NCI-H526 (cell line): Measurements from ENCODE around the gene RHBDD2.
"Not testable (repeated sequence)": the region's sequence is repeated elsewhere in the genome, so short reads cannot be mapped to it uniquely, and the experiment has no call there.

Source experiments
- DNase-seq, 2 experiments: peaks; one replicate each; lab custom pipeline; 2025; lab: John Stamatoyannopoulos, UW

The RHBDD2 gene

DNA sequence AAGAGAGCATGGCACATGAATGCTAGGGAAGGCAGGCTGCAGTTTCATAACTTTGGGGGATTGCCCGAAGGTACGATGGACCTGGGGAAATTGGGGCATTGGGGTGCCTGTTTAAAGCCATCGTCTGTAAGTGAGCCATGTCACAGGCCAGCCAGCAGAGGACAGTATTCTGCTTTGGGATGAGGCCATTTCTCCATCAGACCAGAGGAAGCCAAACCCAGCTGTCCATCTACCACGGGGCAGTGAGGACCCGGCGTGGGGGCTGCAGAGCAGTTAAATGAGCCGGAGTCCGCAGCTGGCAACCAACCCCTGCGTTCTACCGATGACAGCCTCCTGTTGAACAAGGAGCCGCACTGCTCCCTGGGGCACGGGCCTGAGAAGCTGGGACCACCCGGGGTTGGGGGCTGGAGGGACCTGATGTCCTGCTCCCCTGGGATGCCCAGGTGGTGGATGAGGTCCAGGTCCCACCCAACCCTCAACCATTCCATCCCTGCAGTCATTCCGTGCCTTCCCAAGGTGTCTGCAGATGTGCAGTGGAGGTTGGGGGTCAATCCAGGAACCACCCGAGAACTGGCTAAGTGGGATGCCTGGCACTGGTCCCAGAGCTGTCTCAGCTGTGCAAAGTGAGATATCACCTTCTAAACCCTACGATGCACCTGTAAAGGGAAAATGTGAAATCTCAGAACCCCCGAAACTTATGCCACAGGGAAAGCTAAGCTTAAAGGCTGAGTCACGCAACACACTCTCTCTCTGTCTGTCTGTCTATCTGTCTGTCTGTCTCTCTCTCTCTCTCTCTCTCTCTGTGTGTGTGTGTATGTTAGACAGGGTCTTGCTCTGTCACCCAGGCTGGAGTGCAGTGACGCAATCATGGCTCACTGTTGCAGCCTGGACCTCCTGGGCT lies 12.1 kb upstream of the RHBDD2 start:
- DNase-seq = peak; percentile 36 to 85

DNA sequence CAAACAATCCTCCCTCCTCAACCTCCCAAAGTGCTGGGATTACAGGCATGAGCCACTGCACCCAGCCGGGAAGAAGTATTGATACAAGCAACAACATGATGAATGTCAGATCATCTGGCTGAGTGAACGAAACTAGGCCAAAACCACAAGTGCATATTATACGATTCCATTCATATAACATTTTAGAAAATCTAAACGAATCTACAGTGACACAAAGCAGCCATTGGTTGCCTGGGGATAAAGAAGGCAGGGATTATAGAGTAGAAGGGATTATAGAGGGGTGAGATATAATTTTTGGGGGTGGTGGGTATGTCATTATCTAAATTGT lies 11.5 kb upstream of the RHBDD2 start:
- no peak for DNase-seq

DNA sequence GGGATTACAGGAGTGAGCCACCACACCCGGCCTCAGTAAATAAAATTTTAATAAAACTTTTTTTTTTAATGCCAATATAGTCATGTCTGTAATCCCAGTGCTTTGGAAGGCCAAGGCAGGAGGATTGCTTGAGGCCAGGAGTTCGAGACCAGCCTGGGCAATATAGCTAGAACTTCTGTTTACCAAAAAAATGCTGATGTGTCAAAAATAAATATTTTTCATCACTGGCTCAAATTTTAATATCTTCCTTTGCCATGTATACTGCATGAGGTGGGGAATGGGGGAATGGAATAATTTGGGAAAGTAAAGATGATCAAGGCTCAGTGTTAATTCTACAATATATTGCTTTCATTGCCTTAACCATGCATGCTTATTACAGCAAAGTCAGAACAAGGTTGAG lies 10.7 kb upstream of the RHBDD2 start:
- DNase-seq = no peak

- no peak for DNase-seq
These were observed 9.0 kb upstream of the RHBDD2 start for GRCh38 chr7:75869776-75870379.

- DNase-seq = no peak
These were observed 8.2 kb upstream of the RHBDD2 start for GRCh38 chr7:75870557-75871161.

DNA sequence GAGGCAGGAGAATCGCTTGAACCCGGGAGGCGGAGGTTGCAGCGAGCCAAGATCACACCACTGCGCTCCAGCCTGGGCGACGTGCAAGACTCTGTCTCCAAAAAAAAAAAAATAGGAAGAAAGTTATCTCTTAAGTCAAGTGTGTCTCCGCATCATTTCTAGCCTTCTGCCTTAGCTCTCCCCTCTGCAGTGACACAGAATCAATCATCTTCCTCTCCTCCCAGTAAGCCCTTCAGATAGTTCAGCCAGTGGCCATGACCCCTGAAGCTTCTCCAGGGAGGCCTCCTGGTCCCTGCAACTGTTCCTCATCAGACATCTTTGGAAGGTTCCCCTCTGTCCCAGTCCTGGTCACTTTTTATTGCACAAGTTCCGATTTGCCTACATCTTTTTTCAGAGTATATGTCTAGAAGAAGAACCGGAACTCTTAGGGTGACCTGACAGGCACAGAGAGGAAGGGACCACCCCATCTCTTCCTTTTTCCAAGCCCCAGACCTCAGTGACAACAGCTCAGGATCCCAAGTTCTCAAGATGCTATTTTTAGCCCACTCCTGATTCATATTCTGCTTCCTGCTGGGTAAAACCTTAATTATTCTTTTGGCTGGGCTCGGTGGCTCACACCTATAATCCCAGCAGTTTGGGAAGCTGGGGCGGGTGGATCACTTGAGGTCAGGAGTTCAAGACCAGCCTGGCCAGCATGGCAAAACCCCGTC lies 6.6 kb upstream of the RHBDD2 start:
- no peak for DNase-seq

- not testable (repeated sequence) for DNase-seq
These were observed 4.7 kb upstream of the RHBDD2 start for GRCh38 chr7:75874180-75874579.

DNA sequence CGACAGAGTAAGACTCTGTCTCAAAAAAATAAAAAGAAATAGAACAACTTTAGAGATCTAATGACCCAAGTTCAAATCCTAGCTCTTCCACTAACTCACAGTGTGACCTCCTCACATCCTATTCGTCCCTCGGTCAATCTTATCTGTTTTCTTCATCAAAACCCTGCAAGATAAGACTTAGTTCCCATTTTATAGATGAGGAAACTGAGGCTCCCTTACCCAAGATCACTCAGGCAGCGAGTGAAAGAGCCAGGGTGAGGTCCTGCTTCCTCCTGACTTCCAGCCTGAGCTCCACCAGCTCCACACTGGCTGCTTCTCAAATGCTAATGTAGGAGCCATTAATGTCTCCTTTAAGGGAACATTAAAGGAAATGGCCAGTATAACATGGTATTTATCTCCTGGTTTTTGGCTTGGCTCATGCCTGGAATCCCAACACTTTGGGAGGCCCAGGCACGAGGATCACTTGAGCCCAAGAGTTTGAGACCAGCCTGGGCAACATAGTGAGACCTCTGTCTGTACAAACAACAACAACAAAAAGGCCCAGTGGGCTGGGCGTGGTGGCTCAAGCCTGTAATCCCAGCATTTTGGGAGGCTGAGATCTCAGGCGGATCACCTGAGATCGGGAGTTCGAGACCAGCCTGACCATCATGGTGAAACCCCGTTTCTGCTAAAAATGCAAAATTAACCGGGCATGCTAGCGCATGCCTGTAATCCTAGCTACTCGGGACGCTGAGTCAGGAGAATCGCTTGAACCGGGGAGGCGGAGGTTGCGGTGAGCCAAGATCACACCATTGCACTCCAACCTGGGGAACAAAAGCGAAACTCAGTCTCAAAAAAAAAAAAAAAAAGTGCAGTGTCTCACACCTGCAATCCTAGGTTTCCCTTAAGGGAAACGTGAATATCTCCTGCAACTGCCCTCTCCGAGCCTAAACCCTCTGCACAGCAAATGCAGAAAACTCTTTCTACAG lies 3.4 kb upstream of the RHBDD2 start:
- no peak for DNase-seq

DNA sequence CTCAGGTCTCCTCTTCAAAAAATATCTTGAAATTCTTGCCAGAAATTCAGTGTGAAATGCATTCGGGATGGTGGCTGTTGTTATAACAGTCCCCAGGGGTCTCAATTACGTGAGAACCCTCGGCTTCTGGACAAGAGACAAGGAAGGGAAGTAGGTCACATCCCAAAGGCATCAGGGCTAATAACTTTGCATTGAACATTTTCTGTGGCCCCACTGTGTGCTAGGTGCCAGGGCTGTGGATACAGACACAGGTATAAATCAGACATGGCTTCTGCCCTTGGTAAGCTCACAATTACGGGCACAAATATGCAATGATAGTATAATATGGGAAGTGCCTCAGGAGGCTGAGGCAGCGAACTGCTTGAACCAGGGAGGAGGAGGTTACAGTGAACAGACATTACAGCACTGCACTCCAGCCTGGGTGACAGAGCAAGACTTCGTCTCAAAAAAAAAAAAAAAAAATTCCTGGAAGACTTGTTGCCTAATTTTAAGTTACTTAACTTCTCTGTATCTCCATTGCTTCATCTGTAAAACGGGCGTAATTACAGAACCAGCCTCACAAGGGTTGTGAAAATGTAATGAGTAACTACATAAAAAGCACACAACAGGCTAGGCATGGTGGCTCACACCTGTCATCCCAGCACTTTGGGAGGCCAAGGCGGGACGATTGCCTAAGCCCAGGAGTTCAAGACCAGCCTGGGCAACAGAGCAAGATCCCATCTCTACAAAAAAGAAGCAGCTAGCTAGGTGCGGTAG lies 2.5 kb upstream of the RHBDD2 start:
- no peak for DNase-seq

GRCh38 chr7:75878312-75878768 lies 494 bp upstream of the RHBDD2 start:
- no peak for DNase-seq

GRCh38 chr7:75879771-75880184 lies 944 bp downstream of the RHBDD2 start:
- peak; percentile 94 to 95 for DNase-seq

GRCh38 chr7:75880242-75880641 lies 1.4 kb downstream of the RHBDD2 start:
- no peak for DNase-seq

DNA sequence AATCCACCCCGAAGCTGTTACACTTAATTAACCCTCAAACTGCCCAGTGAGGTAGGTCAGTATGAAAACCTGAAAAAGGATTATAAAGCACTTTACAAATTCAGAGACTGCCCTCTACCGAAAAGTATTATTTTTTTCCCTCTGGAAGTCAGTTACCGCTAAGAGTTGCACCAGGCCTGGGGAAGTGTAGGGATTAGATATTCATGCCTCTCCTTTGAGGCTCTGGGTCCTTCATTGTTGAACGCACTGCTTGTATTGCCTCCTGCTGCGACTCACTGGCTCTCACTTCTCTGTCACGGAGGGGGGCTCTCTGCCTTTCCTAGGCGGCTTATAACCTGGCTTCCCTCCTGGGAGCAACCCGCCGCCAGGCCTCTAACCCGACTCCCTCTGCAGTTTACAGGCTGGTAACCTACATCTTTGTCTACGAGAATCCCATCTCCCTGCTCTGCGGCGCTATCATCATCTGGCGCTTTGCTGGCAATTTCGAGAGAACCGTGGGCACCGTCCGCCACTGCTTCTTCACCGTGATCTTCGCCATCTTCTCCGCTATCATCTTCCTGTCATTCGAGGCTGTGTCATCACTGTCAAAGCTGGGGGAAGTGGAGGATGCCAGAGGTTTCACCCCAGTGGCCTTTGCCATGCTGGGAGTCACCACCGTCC lies 2.7 kb downstream of the RHBDD2 start:
- no peak for DNase-seq

DNA sequence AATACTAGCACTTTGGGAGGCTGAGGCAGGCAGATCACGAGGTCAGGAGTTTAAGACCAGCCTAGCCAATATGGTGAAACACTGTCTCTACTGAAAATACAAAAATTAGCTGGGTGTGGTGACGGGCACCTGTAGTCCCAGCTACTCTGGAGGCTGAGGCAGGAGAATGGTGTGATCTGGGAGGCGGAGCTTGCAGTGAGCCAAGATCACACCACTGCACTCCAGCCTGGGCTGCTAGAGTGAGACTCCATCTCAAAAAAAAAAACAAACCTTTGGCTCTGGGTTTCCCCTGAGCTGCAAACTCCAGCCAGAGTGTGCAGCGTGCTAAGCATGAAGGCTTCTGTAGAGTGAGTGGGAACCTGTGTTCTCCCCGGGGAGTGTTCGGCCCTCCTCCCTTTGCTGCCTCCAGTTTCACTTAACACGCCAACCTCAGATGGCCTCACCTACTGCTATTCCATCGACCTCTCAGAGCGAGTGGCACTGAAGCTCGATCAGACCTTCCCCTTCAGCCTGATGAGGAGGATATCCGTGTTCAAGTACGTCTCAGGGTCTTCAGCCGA lies 4.5 kb downstream of the RHBDD2 start:
- DNase-seq = not testable (repeated sequence)

GRCh38 chr7:75884476-75884875 lies 5.6 kb downstream of the RHBDD2 start:
- no peak for DNase-seq

- no peak for DNase-seq
These were observed 6.2 kb downstream of the RHBDD2 start for GRCh38 chr7:75885036-75885435.

GRCh38 chr7:75887669-75888369 lies 9.0 kb downstream of the RHBDD2 start:
- DNase-seq = no peak

DNA sequence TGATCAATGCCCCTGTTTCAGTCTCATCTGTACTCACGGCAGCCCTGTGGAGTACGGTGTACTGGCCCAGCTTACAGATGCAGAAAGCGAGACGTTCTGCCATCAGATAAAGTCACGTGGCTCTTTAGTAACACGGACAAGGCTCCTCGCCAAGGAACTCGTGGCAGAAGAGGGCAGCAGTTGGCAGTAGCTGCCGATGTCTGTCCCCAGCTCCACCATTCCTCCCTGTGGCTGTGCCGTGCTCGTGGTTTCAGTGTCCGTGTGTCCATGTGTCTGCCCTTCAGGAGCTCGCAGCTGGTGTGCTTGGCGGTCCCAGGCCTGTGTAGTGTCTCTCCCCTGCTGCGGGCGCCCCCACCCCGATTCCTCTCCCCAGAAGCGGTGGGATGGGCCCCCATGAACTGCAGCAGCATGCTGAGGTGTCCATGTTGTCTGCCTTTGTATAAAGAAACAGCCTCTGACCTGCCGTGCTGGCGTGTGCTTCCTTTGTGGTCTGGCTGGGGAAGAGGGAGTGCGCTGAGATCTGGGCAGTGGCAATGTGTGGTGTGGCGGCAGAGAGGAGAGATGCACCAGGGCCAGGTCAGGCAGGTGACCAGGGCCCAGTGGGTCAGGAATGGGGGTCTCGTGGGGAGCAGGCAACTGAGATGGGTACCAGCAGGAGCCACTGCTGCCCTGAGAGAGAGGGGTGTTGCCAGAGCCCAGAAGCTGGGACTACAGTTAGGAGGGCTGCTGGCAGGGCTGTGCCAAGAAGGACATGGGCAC lies 9.8 kb downstream of the RHBDD2 start:
- no peak for DNase-seq
